Measurements from ENCODE around the gene SYVN1.
A peak's percentile ranks its signal among the peaks of the same experiment; 100 is the strongest.

The SYVN1 gene

GRCh38 chr11:65112546-65113360 is 21.6 kb downstream of the SYVN1 start:
- peak; percentile 71 for DNase-seq (ENCODE audit: low read depth)

GRCh38 chr11:65111744-65112545 is 22.4 kb downstream of the SYVN1 start, which contains the start of gene TM7SF2:
Gene TM7SF2, plus strand, starts transcription at chr11:65111872. Its CDS starts 144 bp downstream, at chr11:65112016.
- DNase-seq (ENCODE audit: low read depth): peak; percentile 90

DNA sequence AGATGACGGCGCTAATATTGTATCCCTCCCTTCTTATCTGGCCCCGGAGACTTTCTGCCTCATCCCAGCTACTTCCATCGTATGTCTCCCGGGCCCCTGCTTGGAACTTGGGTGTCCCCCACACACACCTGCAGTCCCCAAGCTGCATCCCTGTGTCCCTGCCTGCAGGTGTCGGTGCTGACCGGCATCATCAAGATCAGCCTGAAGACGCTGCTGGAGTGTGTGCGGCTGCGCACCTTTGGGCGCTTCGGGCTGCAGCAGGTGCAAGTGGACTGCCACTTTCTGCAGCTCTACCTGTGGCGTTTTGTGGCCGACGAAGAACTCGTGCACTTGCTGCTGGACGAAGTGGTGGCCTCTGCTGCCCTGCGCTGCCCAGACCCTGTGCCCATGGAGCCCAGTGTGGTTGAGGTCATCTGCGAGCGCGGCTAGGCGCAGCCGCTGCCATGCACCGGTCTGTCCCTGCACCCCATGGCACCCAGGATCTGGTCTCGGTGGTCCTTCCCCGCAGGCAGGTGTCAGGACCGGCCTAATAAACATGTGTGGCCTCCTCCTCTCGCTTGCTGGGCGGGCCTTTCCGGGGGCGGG is 23.1 kb downstream of the SYVN1 start:
- no peak for DNase-seq (ENCODE audit: low read depth)

DNA sequence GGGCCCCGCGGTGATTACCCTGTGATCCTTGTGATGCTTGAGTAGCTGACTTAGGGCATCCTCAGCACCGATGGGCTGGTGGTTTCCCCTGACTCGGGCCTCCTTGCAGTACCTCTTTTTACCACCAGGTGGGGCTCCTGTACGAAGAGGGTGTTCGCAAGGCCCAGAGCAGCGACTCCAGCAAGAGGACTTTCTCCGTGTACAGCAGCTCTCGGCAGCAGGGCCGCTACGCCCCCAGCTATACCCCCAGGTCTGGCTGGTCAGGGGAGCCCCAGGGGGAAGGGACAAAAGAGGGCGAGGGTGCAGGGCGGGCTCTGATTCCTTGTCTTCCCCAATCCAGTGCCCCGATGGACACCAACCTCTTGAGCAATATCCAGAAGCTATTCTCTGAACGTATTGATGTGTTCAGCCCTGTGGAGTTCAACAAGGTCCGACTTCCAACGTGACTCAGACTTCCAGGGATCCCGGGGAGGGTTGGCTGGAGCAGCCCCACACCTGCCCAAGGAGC is 23.9 kb downstream of the SYVN1 start:
- DNase-seq (ENCODE audit: low read depth): peak; percentile 88

GRCh38 chr11:65109231-65110198 is 24.8 kb downstream of the SYVN1 start:
- DNase-seq (ENCODE audit: low read depth): no peak

- no peak for DNase-seq (ENCODE audit: low read depth)
These were observed 25.7 kb downstream of the SYVN1 start for GRCh38 chr11:65108469-65109123.

- DNase-seq (ENCODE audit: low read depth): no peak
These were observed 26.4 kb downstream of the SYVN1 start for GRCh38 chr11:65107751-65108468.

DNA sequence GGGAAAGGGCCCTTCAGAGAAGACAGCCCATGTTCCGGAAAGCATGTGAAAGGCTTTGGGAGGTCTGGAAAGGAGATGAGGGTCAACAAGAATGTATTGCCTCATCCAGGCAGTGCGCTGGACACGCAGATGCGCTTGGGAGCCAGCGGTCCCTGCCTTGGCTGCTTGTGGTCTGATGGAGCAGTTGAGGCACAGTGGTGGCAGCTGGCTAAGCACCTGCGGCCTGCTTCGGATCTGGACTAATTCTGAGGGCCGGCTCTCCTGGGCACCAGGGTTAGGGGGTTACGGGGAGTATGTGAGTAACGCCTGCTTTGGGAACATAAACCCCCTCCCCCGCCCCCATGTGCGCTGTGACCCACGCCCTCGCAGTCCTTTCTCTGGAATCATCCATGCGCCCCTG is 27.2 kb downstream of the SYVN1 start:
- no peak for DNase-seq (ENCODE audit: low read depth)

GRCh38 chr11:65104628-65105027 is 29.7 kb downstream of the SYVN1 start:
- DNase-seq (ENCODE audit: low read depth): no peak

GRCh38 chr11:65103476-65103875 is 30.8 kb downstream of the SYVN1 start:
- DNase-seq (ENCODE audit: low read depth): no peak

GRCh38 chr11:65102142-65103095 is 31.9 kb downstream of the SYVN1 start:
- no peak for DNase-seq (ENCODE audit: low read depth)

GRCh38 chr11:65100674-65101350 is 33.5 kb downstream of the SYVN1 start:
- no peak for DNase-seq (ENCODE audit: low read depth)

DNA sequence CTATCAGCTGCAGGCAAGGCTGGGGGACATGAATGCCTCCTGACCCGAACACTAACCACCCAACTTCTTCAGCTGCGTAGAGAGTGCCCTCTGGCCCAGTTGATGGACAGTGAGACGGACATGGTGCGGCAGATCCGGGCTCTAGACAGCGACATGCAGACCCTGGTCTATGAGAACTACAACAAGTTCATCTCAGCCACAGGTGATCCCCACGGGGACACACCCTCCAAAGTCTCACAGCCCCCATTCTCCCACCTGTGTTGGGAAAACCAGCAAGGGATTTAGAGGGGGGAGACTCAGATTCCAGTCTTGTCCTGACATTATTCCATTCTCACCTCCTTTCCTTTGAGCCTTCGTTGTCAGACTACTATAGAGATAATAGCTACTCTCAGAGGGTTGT is 37.4 kb downstream of the SYVN1 start:
- DNase-seq (ENCODE audit: low read depth): no peak

- DNase-seq (ENCODE audit: low read depth): peak; percentile 74
These were observed 38.1 kb downstream of the SYVN1 start, which contains the start of gene VPS51 for GRCh38 chr11:65095974-65096806. Gene VPS51, plus strand, starts transcription at chr11:65096214. Its CDS starts 37 bp downstream, at chr11:65096251.

- no peak for DNase-seq (ENCODE audit: low read depth)
These were observed 38.9 kb downstream of the SYVN1 start for GRCh38 chr11:65095427-65095826.

- DNase-seq (ENCODE audit: low read depth): no peak
These were observed 43.7 kb downstream of the SYVN1 start for GRCh38 chr11:65090628-65091027.

GRCh38 chr11:65089621-65090020 is 44.7 kb downstream of the SYVN1 start:
- DNase-seq (ENCODE audit: low read depth): no peak
